ENCODE data around the gene OSBPL9. TPM values are rescaled to one million over a fixed set of nuclear protein-coding genes. Genes with fewer than 3 reads are reported as not detected.

Gene OSBPL9
- total RNA-seq, 2 donors from 2014 or later = 60.0 to 60.8 TPM

GRCh38 chr1:51736702-51737101 is 119.8 kb downstream of the OSBPL9 start:
- Histone ChIP-seq H3K9me3 (no peaks in the 10 kb centered on the region), H3K4me3 (no peak overlapping the region), H3K27ac (peak overlapping the region in 1 of 2 donors; percentile 24), H3K4me1 (peaks cover 0 to 62% of the 10 kb centered on the region in 2 donors), H3K36me3 (no peaks in the 10 kb centered on the region), H3K27me3 (no peaks in the 10 kb centered on the region)
- TF ChIP-seq, protein P1, sequence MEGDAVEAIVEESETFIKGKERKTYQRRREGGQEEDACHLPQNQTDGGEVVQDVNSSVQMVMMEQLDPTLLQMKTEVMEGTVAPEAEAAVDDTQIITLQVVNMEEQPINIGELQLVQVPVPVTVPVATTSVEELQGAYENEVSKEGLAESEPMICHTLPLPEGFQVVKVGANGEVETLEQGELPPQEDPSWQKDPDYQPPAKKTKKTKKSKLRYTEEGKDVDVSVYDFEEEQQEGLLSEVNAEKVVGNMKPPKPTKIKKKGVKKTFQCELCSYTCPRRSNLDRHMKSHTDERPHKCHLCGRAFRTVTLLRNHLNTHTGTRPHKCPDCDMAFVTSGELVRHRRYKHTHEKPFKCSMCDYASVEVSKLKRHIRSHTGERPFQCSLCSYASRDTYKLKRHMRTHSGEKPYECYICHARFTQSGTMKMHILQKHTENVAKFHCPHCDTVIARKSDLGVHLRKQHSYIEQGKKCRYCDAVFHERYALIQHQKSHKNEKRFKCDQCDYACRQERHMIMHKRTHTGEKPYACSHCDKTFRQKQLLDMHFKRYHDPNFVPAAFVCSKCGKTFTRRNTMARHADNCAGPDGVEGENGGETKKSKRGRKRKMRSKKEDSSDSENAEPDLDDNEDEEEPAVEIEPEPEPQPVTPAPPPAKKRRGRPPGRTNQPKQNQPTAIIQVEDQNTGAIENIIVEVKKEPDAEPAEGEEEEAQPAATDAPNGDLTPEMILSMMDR (IDR thresholded peaks at IDR 0.05) = no peak
- no peak for DNase-seq (ENCODE audit: low spot score)

GRCh38 chr1:51738681-51739080 is 121.8 kb downstream of the OSBPL9 start:
- no peak overlapping the region for H3K4me3 ChIP-seq
- no peak overlapping the region for H3K27ac ChIP-seq
- H3K4me1 ChIP-seq = peaks cover 0 to 43% of the 10 kb centered on the region in 2 donors

DNA sequence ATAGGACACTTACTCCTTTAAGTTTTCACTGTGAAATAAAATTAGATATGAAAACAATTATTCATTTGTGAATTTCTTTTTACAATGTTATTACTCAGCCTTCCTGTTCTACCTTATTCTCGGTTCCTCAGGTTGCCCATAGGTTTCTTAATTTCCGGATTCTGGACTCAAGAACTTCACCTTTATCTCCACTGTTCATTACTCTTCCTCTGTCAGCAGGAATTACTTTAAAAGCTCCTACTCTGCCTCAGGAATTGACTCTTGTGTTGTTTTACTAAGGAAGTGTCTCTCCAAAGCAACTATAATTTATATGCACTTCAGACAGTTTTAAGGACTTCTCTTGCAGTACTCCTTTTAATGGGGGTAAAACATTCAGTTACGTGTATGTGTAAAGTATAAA is 123.8 kb downstream of the OSBPL9 start:
- H3K36me3 ChIP-seq = no peaks in the 10 kb centered on the region
- DNase-seq (ENCODE audit: low spot score) = no peak
- no peak overlapping the region for H3K27ac ChIP-seq
- no peak overlapping the region for H3K4me3 ChIP-seq
- no peaks in the 10 kb centered on the region for H3K27me3 ChIP-seq
- TF ChIP-seq, protein P1 (IDR thresholded peaks at IDR 0.05) = no peak
- peaks cover 0 to 37% of the 10 kb centered on the region in 2 donors for H3K4me1 ChIP-seq
- H3K9me3 ChIP-seq = no peaks in the 10 kb centered on the region

More at GRCh38 chr1:51738681-51739080, 121.8 kb downstream of the OSBPL9 start:
- no peak for DNase-seq (ENCODE audit: low spot score)
- H3K27me3 ChIP-seq = no peaks in the 10 kb centered on the region
- H3K36me3 ChIP-seq = no peaks in the 10 kb centered on the region
- H3K9me3 ChIP-seq = no peaks in the 10 kb centered on the region
- TF ChIP-seq, protein P1 (IDR thresholded peaks at IDR 0.05) = no peak

GRCh38 chr1:51741121-51741681 is 124.3 kb downstream of the OSBPL9 start:
- H3K4me3 ChIP-seq = no peak overlapping the region
- TF ChIP-seq, protein P1 (IDR thresholded peaks at IDR 0.05) = no peak
- no peaks in the 10 kb centered on the region for H3K36me3 ChIP-seq
- peaks cover 0 to 32% of the 10 kb centered on the region in 2 donors for H3K4me1 ChIP-seq
- no peaks in the 10 kb centered on the region for H3K9me3 ChIP-seq
- no peak for DNase-seq (ENCODE audit: low spot score)
- H3K27ac ChIP-seq = no peak overlapping the region
- no peaks in the 10 kb centered on the region for H3K27me3 ChIP-seq

GRCh38 chr1:51744506-51745303 is 127.8 kb downstream of the OSBPL9 start:
- Histone ChIP-seq H3K9me3 (no peaks in the 10 kb centered on the region), H3K27me3 (no peaks in the 10 kb centered on the region), H3K4me1 (peaks cover 0 to 17% of the 10 kb centered on the region in 2 donors), H3K4me3 (no peak overlapping the region), H3K36me3 (no peaks in the 10 kb centered on the region), H3K27ac (no peak overlapping the region)
- no peak for DNase-seq (ENCODE audit: low spot score)
- TF ChIP-seq, protein P1 (IDR thresholded peaks at IDR 0.05) = no peak
